NCI-H526 (cell line): ENCODE data around the gene SMU1.
A peak's percentile ranks its signal among the peaks of the same experiment; 100 is the strongest.

ENCODE experiments used
- DNase-seq, 2 experiments: peaks; one replicate each; lab custom pipeline; 2025; lab: John Stamatoyannopoulos, UW

SMU1 gene

DNA sequence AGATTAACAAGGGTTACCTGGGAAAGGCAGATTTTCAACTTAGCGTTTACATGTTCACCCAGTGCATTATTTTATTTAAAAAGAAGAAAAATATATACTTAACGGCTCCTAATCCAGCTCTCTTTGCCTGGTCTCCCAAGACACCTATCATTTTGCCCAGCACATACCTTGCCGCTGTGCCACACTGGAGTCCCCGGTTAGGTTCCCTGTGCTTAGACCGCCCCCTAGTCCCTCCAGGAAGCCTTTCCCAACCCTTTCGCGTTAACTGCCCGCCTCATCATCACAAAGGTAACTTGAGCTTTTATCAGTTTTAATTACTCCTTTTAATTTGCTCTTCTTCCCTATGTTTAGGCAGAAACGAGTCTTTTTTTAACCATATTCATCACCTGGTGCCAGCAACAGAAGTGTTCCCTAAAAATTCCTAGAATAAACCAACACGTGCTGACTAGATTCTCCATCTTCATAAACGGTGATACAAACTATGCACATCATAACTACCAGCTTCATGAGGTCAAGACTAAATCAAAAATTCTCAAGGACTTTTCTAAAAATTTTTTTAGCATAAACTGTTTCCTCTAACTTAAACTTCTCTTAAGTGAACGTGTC is 31.7 kb downstream of the SMU1 start:
- peak; percentile 60 to 77 for DNase-seq

DNA sequence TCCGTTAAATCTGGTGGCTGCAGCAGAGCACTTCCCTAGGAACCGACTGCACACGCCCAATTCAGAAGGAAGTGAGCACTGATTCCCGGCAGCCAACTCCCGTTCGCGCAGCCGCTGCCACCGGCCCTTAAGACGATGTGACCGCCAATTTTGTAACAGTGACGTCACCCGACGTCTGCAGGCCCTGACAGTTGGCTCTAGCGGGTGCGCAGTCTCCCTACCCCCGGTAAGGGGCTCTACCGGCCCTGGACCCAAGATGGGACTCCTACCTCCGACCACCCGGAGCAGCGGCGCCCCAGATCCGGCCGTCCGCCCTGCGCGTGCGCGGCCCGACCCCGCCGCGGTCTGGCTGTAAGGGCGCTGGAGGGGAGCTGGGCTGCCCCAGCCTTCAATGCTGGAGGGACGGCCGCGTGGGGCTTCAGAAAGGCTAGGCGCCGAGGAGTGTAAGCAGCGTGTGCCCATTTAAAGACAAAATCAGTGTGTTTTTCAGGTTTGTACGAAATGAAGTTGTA is 32.3 kb downstream of the SMU1 start:
- DNase-seq = peak; percentile 86 to 88

GRCh38 chr9:33043671-33044070 is 32.8 kb downstream of the SMU1 start:
- no peak for DNase-seq

DNA sequence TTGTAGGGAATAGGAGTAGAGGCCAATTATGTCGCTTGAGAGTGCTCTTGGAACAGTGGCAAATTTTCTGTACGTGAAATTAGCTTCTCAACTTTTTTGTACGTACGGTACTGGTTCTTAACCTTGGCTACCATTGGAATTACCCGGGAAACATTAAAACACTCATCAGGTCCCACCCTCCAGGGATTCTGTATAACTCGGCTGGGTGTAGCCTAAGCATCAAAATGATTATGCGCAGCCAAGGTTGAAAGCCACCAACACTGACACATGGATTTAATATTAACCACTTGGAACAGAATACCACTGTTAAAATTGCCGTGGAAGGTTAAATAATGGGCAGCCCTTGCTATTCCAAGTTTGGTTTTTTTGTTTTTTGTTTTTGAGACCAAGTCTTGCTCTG is 34.0 kb downstream of the SMU1 start:
- DNase-seq = no peak

- no peak for DNase-seq
These were observed 34.9 kb downstream of the SMU1 start for GRCh38 chr9:33041432-33042188.

DNA sequence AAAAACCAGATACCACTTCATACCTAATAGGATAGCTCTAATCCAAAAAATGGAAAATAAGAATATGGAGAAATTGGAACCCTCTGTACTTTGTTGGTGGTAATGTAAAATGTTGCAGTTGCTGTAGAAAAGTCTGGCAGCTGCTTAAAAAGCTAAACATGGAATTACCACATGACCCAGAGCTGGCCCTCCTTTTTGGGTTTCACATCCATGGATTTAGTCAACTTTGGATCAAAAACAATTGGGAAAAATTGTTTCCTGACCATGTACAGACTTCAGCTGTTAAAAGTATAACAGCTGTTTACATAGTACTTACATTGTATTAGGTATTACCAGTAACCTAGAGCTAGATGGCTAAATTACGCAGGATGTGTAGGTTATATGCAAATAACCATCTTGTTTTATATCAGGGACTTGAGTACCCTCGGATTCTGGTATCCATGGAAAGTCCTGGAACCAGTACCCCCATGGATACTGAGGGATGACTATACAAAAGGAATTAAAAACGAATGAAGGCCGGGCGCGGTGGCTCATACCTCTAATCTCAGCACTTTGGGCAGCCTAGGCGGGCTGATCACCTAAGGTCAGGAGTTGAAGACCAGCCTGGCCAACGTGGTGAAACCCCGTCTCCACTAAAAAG is 35.6 kb downstream of the SMU1 start:
- DNase-seq = no peak

GRCh38 chr9:33032865-33033264 is 43.6 kb downstream of the SMU1 start:
- no peak for DNase-seq

DNA sequence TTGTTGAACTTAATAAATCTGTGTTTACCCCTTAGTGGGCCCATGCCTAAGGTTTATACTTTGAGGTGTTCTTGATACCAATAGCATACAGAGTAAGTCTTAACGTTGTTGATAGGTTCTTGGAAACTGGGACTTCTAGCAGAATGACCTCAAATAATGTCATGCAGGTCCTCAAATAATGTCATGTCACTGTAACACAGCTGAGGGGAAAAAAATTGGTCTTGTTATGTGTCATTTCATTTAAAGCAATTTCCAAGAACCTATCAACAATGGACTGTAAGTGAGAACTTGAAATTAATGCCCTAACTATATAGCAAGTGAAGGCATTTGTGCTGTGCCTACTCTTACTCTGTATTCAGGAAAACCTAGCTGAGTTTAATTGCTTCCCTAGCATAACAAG is 44.2 kb downstream of the SMU1 start:
- DNase-seq = no peak

DNA sequence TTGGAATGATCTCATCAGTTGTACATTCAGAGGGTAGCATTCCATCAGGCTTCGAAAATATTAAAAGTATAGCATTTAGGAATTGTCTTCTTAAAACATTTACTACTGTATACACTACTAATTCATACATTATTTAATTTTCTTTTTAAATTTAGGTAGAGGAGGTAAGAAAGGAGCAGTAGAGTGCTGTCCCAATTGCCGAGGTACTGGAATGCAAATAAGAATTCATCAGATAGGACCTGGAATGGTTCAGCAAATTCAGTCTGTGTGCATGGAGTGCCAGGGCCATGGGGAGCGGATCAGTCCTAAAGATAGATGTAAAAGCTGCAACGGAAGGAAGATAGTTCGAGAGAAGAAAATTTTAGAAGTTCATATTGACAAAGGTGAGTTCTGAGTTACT is 46.2 kb downstream of the SMU1 start:
- no peak for DNase-seq

- no peak for DNase-seq
These were observed 47.2 kb downstream of the SMU1 start for GRCh38 chr9:33029231-33029786.

- peak; percentile 47 to 78 for DNase-seq
These were observed 50.7 kb downstream of the SMU1 start for GRCh38 chr9:33025572-33026342.

GRCh38 chr9:33024966-33025571 is 51.4 kb downstream of the SMU1 start, which contains the start of gene DNAJA1:
Gene DNAJA1 (plus strand): TSS chr9:33025273. CDS start chr9:33026485, 1,212 bp downstream.
- DNase-seq = peak; percentile 65 to 95

GRCh38 chr9:33024126-33024965 is 52.1 kb downstream of the SMU1 start:
- peak; percentile 44 to 54 for DNase-seq

GRCh38 chr9:33023661-33024060 is 52.8 kb downstream of the SMU1 start:
- no peak for DNase-seq

- DNase-seq = no peak
These were observed 53.7 kb downstream of the SMU1 start for GRCh38 chr9:33022755-33023154.

DNA sequence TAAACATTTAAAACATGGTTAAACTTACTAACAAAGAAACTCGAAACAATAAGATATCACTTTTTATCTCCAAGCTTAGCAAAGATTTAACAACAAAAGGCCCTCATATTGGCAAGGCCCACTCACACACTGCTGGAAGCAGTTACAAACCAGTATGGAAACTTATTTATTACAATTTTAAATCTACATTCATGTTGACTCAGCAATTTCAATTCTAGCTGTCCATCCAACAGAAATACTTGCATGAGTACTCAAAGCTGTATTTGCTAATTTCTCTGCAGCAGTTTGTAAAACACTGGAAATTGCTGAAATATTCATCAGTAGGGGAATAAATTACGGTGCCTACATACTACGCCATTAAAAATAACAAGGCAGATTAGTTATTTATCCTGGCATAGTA is 54.2 kb downstream of the SMU1 start:
- no peak for DNase-seq

DNA sequence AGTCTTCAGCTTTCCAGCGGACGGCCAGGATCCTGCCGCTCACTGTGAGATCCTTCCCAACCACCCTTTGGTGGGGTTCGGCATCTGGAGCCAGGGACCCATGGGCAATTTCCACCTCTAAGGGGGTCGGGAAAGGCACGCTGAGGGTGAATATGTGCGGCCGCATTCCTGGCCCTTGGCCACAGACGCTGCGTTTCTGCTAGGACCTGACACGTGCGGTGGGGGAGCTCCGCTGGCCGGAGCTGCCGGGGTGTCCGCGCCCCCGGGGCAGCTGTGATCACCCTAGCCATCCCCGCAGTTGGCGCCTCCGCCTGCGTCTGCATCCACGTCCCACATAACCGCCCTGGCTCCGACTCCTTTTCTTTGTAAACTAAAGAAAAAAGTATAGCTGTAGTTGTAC is 56.7 kb downstream of the SMU1 start:
- DNase-seq = no peak

DNA sequence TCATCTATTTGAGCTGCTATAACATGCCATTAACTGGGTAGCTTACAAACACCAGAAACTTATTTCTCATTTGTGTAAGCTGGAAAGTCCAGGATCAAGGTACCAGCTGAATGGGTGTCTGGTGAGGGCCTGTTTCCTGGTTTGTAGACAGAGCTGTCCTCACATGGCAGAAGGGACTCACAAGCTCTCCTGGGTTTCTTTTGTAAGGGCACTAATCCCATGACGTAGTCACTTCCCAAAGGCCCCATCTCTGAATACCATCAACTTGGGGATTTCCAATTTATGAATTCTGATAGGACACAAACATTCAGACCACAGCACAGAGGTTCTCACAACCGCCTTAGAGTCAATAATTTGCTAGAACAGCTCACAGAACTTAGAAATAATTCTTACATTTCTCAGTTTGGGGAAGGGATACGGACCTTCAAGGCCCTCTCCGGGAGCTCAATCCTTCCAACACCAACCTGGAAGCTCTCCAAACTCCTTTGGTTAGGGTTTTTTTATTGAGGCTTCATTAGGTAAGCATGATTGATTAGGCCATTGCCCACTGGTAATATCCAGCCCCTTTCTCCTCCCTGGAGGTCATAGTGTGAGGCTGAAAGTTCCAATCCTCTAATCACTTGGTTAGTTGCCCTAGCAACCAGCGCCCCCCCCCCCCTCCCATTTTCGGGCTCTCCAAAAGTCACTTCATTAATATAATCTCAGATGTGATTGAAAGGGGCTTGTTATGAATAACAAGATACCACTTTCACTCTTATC is 59.0 kb downstream of the SMU1 start:
- no peak for DNase-seq

GRCh38 chr9:33014665-33015014 is 61.8 kb downstream of the SMU1 start:
- DNase-seq = no peak
